H1 (cell line): ENCODE results near the gene SLC6A3. TPM values are rescaled to one million over a fixed set of nuclear protein-coding genes. Genes with fewer than 3 reads are reported as not detected.

Source experiments
- CHD1 ChIP-seq: IDR thresholded peaks from 2 replicates; pipeline ENCODE4 v1.6.1; 2012; ENCODE audit warnings: low read depth, low read length, improper control_type of control experiment
- CHD7 ChIP-seq: fragments of 300-600 bp; sonication (generic); IDR thresholded peaks from 2 replicates; pipeline ENCODE4 v1.7.1; 2012; ENCODE audit warnings: low read length, moderate library complexity, mild to moderate bottlenecking, inconsistent platforms; ENCODE audit not compliant: insufficient replicate concordance
- EGR1 ChIP-seq: IDR thresholded peaks from 2 replicates; pipeline ENCODE4 v1.6.1; 2011; ENCODE audit warnings: low read depth, low read length, borderline replicate concordance
- FOSL1 ChIP-seq: IDR thresholded peaks from 2 replicates; pipeline ENCODE4 v1.6.1; 2011; ENCODE audit warnings: mild to moderate bottlenecking, low read depth, low read length, moderate library complexity; ENCODE audit not compliant: insufficient read depth
- SUZ12 ChIP-seq: fragments of 200-600 bp; sonication (generic); IDR thresholded peaks from 2 replicates; pipeline ENCODE4 v1.6.1; 2012; ENCODE audit warnings: mild to moderate bottlenecking, inconsistent platforms, low read length, moderate library complexity, mixed read lengths
- polyA plus RNA-seq, 7 experiments: library from polyadenylated mRNA; depleted of rRNA in 3 of 7; stranded (reverse) in 5 of 7; unstranded in 2 of 7; fragments of >200 nt in 5 of 7; fragments of 200-250 nt in 2 of 7; gene quantifications; 1 replicate in 5 of 7; 2 replicates in 1 of 7; 4 replicates in 1 of 7; pipeline versions ENCODE4 v1.2.1 to v1.2.3, GENCODE V29; 2011 to 2013; ENCODE audit warnings: missing spikeins in 2 of 7, mixed read lengths in 2 of 7
- total RNA-seq: library from RNA; stranded (reverse); fragmentation: NEBNext Ultra II Directional; extraction: Animal tissue kit (Norgen Biotek cat#: 25700); gene quantifications from 2 replicates; pipeline ENCODE4 v1.2.1, GENCODE V29; 2021

Gene SLC6A3
- total and polyA plus RNA-seq, 2 of the 8 experiments (the other 6 are each of a cell fraction or from before 2014, with no cell fraction given) = 0.48 to 0.91 TPM

- no peak for TF ChIP-seq CHD7
- TF ChIP-seq SUZ12 = no peak
- no peak for TF ChIP-seq EGR1
- TF ChIP-seq CHD1 = no peak
- no peak for TF ChIP-seq FOSL1
These were observed 36.2 kb upstream of the SLC6A3 start (continued) for GRCh38 chr5:1481266-1481958.
